WI38 (cell line): Measurements from ENCODE around the gene ODAD4.

Source experiments
- H3K4me3 ChIP-seq: 2 replicates; pipeline ENCODE4 v1.5.1; 2011; ENCODE audit warnings: low read depth, mild to moderate bottlenecking, control low read depth, low read length
- TF ChIP-seq, protein P1 (sequence below): IDR thresholded peaks from 2 replicates; pipeline ENCODE4 v1.5.1; 2012; ENCODE audit warnings: low read depth, mild to moderate bottlenecking, control low read depth, low read length

ODAD4 gene

DNA sequence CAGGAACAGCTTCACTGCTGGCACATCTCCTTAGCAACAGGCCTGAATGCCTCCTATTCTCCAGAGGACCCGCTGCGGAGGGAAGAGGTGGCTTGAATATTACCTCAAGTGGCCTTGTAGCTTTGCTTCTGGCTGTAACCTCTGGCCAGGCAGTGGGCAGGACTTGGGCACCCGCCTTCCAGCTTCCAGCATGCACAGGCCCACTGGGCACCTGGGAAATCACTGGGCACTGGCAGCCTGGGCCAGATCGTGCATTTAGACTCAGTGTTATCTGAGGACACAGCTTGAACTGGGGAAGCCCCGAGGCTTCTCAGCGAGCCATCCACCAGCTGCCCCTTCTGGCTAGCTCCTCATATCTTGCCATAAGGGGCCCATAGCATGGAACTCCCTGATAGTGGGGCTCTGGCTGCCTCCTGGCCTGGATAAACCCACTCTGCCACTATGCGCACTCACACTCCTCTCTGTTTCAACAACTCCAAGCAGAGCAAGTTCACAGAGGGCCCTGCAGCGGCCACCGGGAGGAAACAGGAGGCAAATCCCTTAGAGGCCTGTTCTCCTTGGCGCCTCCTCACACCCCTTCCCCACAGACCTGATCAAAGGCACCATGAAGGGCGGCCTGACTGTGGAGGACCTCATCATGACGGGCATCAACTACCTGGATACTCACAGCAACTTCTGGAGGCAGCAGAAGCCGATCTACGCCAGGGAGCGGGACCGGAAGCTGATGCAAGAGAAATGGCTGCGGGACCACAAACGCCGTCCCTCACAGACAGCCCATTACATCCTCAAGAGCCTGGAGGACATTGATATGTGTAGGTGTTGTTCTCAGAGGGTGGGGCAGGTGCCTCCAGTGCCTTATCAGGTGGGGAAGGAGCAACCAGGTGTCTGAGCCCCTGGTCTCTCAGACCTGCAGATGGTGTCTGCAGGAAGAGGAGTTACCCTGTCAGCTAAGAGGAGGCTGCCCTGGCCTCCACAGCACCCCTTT is 7.8 kb downstream of the ODAD4 start:
- H3K4me3 ChIP-seq: no peak overlapping the region
- TF ChIP-seq, protein P1, sequence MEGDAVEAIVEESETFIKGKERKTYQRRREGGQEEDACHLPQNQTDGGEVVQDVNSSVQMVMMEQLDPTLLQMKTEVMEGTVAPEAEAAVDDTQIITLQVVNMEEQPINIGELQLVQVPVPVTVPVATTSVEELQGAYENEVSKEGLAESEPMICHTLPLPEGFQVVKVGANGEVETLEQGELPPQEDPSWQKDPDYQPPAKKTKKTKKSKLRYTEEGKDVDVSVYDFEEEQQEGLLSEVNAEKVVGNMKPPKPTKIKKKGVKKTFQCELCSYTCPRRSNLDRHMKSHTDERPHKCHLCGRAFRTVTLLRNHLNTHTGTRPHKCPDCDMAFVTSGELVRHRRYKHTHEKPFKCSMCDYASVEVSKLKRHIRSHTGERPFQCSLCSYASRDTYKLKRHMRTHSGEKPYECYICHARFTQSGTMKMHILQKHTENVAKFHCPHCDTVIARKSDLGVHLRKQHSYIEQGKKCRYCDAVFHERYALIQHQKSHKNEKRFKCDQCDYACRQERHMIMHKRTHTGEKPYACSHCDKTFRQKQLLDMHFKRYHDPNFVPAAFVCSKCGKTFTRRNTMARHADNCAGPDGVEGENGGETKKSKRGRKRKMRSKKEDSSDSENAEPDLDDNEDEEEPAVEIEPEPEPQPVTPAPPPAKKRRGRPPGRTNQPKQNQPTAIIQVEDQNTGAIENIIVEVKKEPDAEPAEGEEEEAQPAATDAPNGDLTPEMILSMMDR: no peak

GRCh38 chr17:41939044-41939692 is 8.8 kb downstream of the ODAD4 start:
- TF ChIP-seq, protein P1: no peak
- H3K4me3 ChIP-seq: no peak overlapping the region

- TF ChIP-seq, protein P1: no peak
- no peak overlapping the region for H3K4me3 ChIP-seq
These were observed 9.3 kb downstream of the ODAD4 start for GRCh38 chr17:41939693-41940090.

DNA sequence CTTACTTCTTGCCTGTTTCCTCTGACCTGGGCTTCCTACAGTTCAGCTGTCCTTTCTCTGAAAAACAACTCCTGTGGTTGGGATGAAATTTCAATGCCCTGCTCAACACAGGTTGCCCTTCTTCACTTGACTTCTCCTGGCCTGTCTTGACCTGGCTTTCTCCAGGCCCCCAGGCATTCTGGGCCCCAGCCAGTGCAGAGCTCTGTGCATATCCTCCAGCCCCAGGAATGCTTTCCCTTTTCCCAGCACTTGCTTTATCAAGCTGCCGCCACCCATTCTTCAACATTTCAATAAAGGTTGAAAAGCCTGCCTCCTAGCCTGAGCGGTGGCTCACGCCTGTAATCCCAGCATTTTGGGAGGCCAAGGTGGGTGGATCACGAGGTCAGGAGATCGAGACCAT is 10.8 kb downstream of the ODAD4 start:
- TF ChIP-seq, protein P1: no peak
- no peak overlapping the region for H3K4me3 ChIP-seq

DNA sequence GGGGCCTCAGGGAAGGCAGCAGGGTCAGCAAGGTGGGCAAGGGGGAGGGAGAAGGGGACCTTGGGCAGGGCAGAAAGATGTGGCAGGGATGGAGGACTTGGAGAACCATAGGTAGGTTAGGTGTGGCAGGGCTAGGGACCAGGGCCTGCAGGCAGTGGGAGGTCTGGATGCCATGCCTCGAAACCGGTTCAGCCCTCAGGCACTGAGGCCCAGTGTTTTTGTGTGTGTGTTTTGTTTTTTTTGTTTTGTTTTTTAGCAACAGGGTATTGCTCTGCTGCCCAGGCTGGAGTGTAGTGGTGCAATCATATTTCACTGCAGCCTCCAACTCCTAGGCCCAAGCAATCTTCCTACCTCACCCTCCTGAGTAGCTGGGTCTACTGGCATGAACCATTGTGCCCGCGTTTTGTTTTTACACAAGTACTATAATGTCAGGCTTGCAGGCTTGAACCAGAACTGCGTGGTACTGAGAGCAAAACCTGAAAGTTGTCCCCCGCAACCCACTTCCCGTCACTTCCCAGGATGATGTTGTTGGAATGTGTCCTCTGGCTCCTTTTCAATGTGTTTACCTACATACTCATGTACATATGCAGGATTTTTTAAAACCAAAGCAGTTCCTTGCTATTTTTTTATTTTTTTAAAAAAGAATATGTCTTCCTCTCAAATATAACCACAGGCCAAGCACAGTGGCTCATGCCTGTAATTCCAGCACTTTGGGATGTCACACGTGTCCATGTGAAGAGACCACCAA is 12.4 kb downstream of the ODAD4 start:
- no peak overlapping the region for H3K4me3 ChIP-seq
- TF ChIP-seq, protein P1: no peak

DNA sequence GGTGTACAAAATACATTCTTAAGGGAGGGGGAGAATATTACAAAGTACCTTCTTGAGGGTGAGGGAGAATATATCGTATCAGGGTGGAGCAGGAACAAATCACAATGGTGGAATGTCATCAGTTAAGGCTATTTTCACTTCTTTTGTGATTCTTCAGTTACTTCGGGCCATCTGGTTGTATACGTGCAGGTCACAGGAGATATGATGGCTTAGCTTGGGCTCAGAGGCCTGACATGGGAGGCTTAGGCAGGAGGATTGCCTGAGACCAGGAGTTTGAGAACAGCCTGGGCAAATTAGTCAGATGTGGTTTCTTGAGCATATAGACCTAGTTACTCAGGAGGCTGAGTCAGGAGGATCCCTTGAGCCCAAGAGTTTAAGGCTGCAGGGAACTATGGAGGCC is 13.1 kb downstream of the ODAD4 start:
- TF ChIP-seq, protein P1: no peak

GRCh38 chr17:41944943-41945342 is 14.5 kb downstream of the ODAD4 start:
- no peak overlapping the region for H3K4me3 ChIP-seq
- TF ChIP-seq, protein P1: no peak

More for the DNA sequence above, 13.1 kb downstream of the ODAD4 start:
- H3K4me3 ChIP-seq: no peak overlapping the region
